MM.1S (cell line): ENCODE results near the gene SMOC2.

Experiments used
- DNase-seq: peaks from one replicate; pipeline ENCODE4 v3.0.0-alpha.2; 2015
- H2AFZ ChIP-seq: fragments of 300-600 bp; sonication (generic); 2 replicates; pipeline ENCODE4 v1.6.0; 2016; ENCODE audit warnings: antibody characterized with exemption, low read length
- H3F3A ChIP-seq: fragments of 300-600 bp; sonication (generic); 2 replicates; pipeline ENCODE4 v1.6.1; 2016; ENCODE audit warnings: mild to moderate bottlenecking, antibody characterized with exemption, low read length, moderate library complexity, mixed read lengths; ENCODE audit not compliant: insufficient read depth
- H3K27ac ChIP-seq: fragments of 300-600 bp; sonication (generic); 2 replicates; pipeline ENCODE4 v1.5.1; 2016; ENCODE audit warnings: mild to moderate bottlenecking, low read length
- H3K27me3 ChIP-seq: fragments of 300-600 bp; sonication (generic); replicated peaks from 2 replicates; pipeline ENCODE4 v1.6.0; 2016; ENCODE audit warnings: low read length; ENCODE audit not compliant: insufficient read depth
- H3K36me3 ChIP-seq: fragments of 300-600 bp; sonication (generic); replicated peaks from 2 replicates; pipeline ENCODE4 v1.6.1; 2016; ENCODE audit warnings: mild to moderate bottlenecking, low read length, mixed read lengths; ENCODE audit not compliant: insufficient read depth
- H3K4me1 ChIP-seq: fragments of 300-600 bp; sonication (generic); 2 replicates; pipeline ENCODE4 v1.6.1; 2016; ENCODE audit warnings: low read length, mixed read lengths
- H3K4me2 ChIP-seq: fragments of 300-600 bp; sonication (generic); 2 replicates; pipeline ENCODE4 v1.6.0; 2016; ENCODE audit warnings: low read depth, low read length
- H3K4me3 ChIP-seq: fragments of 300-600 bp; sonication (generic); 2 replicates; pipeline ENCODE4 v1.5.1; 2016; ENCODE audit warnings: low read length, mixed read lengths
- H3K79me2 ChIP-seq: fragments of 300-600 bp; sonication (generic); 2 replicates; pipeline ENCODE4 v1.6.1; 2016; ENCODE audit warnings: mixed run types, low read length, mixed read lengths
- H3K9ac ChIP-seq: fragments of 300-600 bp; sonication (generic); 2 replicates; pipeline ENCODE4 v1.6.1; 2016; ENCODE audit warnings: low read length, mixed read lengths
- H3K9me2 ChIP-seq: fragments of 300-600 bp; sonication (generic); replicated peaks from 2 replicates; pipeline ENCODE4 v1.6.1; 2016; ENCODE audit warnings: mild to moderate bottlenecking, low read length, mixed read lengths; ENCODE audit not compliant: insufficient read depth
- H3K9me3 ChIP-seq: fragments of 300-600 bp; sonication (generic); replicated peaks from 2 replicates; pipeline ENCODE4 v1.6.1; 2016; ENCODE audit warnings: mild to moderate bottlenecking, low read length, mixed read lengths; ENCODE audit not compliant: insufficient read depth
- H4K20me1 ChIP-seq: fragments of 300-600 bp; sonication (generic); 2 replicates; pipeline ENCODE4 v1.6.1; 2016; ENCODE audit warnings: mild to moderate bottlenecking, low read length, moderate library complexity, mixed read lengths; ENCODE audit not compliant: insufficient read depth
- CTCF ChIP-seq: fragments of 300-600 bp; sonication (generic); IDR thresholded peaks from 2 replicates; pipeline ENCODE4 v1.5.1; 2016; ENCODE audit warnings: antibody characterized with exemption, low read length, mixed read lengths
- EZH2 ChIP-seq: fragments of 300-600 bp; sonication (generic); optimal IDR thresholded peaks from 2 replicates; pipeline ENCODE3; 2017; ENCODE audit warnings: low read depth, mild to moderate bottlenecking, antibody characterized with exemption, low read length, mixed read lengths
- EZH2phosphoT487 ChIP-seq: fragments of 300-600 bp; sonication (generic); IDR thresholded peaks from 2 replicates; pipeline ENCODE4 v1.6.1; 2018; ENCODE audit warnings: antibody characterized with exemption, low read length

The SMOC2 gene

GRCh38 chr6:168670401-168670985, 229.5 kb downstream of the SMOC2 start:
- Histone ChIP-seq H3F3A (no peaks in the 10 kb centered on the region), H2AFZ (no peak overlapping the region), H3K9me2 (no peaks in the 10 kb centered on the region)

GRCh38 chr6:168671028-168671862, 230.3 kb downstream of the SMOC2 start:
- no peak for DNase-seq
- H3K9me3 ChIP-seq: no peaks in the 10 kb centered on the region
- H3K9me2 ChIP-seq: no peaks in the 10 kb centered on the region
- no peaks in the 10 kb centered on the region for H3F3A ChIP-seq
- no peak overlapping the region for H3K9ac ChIP-seq
- no peak overlapping the region for H3K4me3 ChIP-seq
- H4K20me1 ChIP-seq: no peaks in the 10 kb centered on the region
- no peaks in the 10 kb centered on the region for H3K4me1 ChIP-seq
- H3K27me3 ChIP-seq: no peaks in the 10 kb centered on the region
- no peaks in the 10 kb centered on the region for H3K36me3 ChIP-seq
- H3K27ac ChIP-seq: no peak overlapping the region
- no peak overlapping the region for H3K4me2 ChIP-seq
- TF ChIP-seq EZH2 (no peak), CTCF (no peak), EZH2phosphoT487 (no peak)
- H2AFZ ChIP-seq: no peak overlapping the region
- no peaks in the 10 kb centered on the region for H3K79me2 ChIP-seq

More at GRCh38 chr6:168670401-168670985, 229.5 kb downstream of the SMOC2 start:
- Histone ChIP-seq H3K36me3 (no peaks in the 10 kb centered on the region), H3K9me3 (no peaks in the 10 kb centered on the region), H3K27me3 (no peaks in the 10 kb centered on the region), H3K9ac (no peak overlapping the region), H3K27ac (no peak overlapping the region), H3K4me1 (no peaks in the 10 kb centered on the region), H3K4me3 (no peak overlapping the region), H3K4me2 (no peak overlapping the region), H3K79me2 (no peaks in the 10 kb centered on the region), H4K20me1 (no peaks in the 10 kb centered on the region)
- TF ChIP-seq EZH2: no peak
- no peak for TF ChIP-seq CTCF
- no peak for TF ChIP-seq EZH2phosphoT487
- no peak for DNase-seq

GRCh38 chr6:168671863-168672546, 231.0 kb downstream of the SMOC2 start:
- TF ChIP-seq CTCF: no peak
- TF ChIP-seq EZH2phosphoT487: no peak
- TF ChIP-seq EZH2: no peak
- H3K4me2 ChIP-seq: no peak overlapping the region

More at GRCh38 chr6:168671863-168672546, 231.0 kb downstream of the SMOC2 start:
- Histone ChIP-seq H3K27ac (no peak overlapping the region), H3F3A (no peaks in the 10 kb centered on the region), H4K20me1 (no peaks in the 10 kb centered on the region), H2AFZ (no peak overlapping the region), H3K9me3 (no peaks in the 10 kb centered on the region), H3K79me2 (no peaks in the 10 kb centered on the region), H3K4me1 (no peaks in the 10 kb centered on the region), H3K4me3 (no peak overlapping the region), H3K9ac (no peak overlapping the region), H3K9me2 (no peaks in the 10 kb centered on the region), H3K36me3 (no peaks in the 10 kb centered on the region), H3K27me3 (no peaks in the 10 kb centered on the region)
- no peak for DNase-seq
